GM12891 (cell line): ENCODE data around the gene SEMA6C.

Source experiments
- POLR2A ChIP-seq: IDR thresholded peaks from 2 replicates; pipeline ENCODE4 v1.6.1; 2011; ENCODE audit warnings: low read depth, low read length, control low read depth
- POLR2AphosphoS5 ChIP-seq: IDR thresholded peaks from 2 replicates; pipeline ENCODE4 v1.6.1; 2011; ENCODE audit warnings: low read depth, low read length, control low read depth
- SPI1 ChIP-seq: IDR thresholded peaks from 2 replicates; pipeline ENCODE4 v1.6.1; 2011; ENCODE audit warnings: low read depth, low read length, control low read depth

DNA sequence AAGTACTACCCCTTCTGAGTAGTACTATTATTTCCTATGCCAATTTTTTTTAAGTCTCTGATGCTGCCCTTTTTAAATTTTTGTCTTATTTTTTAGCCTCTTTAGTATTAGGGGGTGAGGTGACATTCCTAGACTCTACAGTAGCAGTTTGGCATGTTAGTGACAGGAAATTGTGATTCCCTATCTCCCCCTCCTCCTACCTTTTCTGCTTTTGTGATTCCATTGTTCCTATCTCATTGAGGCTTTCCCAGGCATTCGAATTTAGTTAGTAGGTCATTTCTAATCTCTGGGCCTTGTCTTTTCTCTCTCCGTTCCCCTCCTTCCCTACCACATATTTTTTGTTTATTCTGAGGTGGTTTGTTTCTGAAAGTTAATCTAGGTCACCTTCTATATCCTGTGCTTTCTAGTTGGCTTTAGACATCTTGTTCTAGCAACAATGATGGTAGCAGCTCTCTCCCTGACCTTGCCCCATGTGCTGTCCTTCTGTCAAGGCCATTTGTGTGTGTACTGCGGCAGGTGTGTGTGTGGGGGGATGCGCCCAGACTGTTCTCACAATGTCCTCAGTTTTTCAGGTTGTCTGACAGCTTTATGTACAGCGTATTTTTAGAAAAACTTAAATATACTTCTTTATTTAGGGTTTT, 21.5 kb downstream of the SEMA6C start:
- TF ChIP-seq POLR2A (no peak), POLR2AphosphoS5 (no peak), SPI1 (no peak)
